SK-N-SH treated with all-trans-retinoic acid at 6 μM for 48 hours (cell line): ENCODE results near the gene RAD51B.

Experiments
- PATZ1 ChIP-seq: fragments of 250-450 bp; sonication (Bioruptor Pico); IDR thresholded peaks from 2 replicates; pipeline ENCODE4 v1.8.0; 2020; ENCODE audit warnings: mild to moderate bottlenecking, moderate library complexity, borderline replicate concordance
- RARB ChIP-seq: fragments of 250-450 bp; sonication (Bioruptor Pico); IDR thresholded peaks from 2 replicates; pipeline ENCODE4 v1.8.0; 2021; ENCODE audit warnings: mild to moderate bottlenecking, moderate library complexity
- TCF4 ChIP-seq: fragments of 250-450 bp; sonication (Bioruptor Pico); IDR thresholded peaks from 2 replicates; pipeline ENCODE4 v1.8.0; 2021; ENCODE audit warnings: mild to moderate bottlenecking, moderate library complexity, borderline replicate concordance
- ZC3H10 ChIP-seq: fragments of 250-450 bp; sonication (Bioruptor Pico); IDR thresholded peaks from 2 replicates; pipeline ENCODE4 v1.5.1; 2021; ENCODE audit warnings: mild to moderate bottlenecking, moderate library complexity
- ZNF8 ChIP-seq: fragments of 450-650 bp; formaldehyde crosslinking; IDR thresholded peaks from 2 replicates; pipeline ENCODE4 v1.5.0; 2020; ENCODE audit warnings: mild to moderate bottlenecking, moderate library complexity

GRCh38 chr14:68246074-68246785 lies 426.7 kb downstream of the RAD51B start:
- TF ChIP-seq TCF4 (no peak), ZNF8 (CRISPR knock-in tag) (no peak), ZC3H10 (no peak), PATZ1 (CRISPR knock-in tag) (no peak), RARB (CRISPR knock-in tag) (no peak)
